GM12878 (cell line): ENCODE measurements around the gene AZU1. TPM values are rescaled to one million over a fixed set of nuclear protein-coding genes. Genes with fewer than 3 reads are reported as not detected.

ENCODE experiments used
- ATAC-seq: fragments of 200-7000 bp; cut with Tn5 transposase; 3 replicates; pipeline ENCODE4 v1.9.1; 2020; ENCODE audit warnings: mild to moderate bottlenecking, moderate library complexity
- BruUV-seq: library from RNA; stranded (reverse); fragments of 400-500 nt; replicated peaks from 2 replicates; lab custom pipeline; 2021; lab: Mats Ljungman, UMichigan
- CTCF ChIA-PET: fragments of 300-600 bp; sonication (Branson Sonifier 250); formaldehyde crosslinking; extraction: SDS; loops from one replicate; lab custom pipeline; 2021; ENCODE audit warnings: inconsistent platforms; lab: Yijun Ruan, JAX
- POLR2A ChIA-PET: fragments of 350-600 bp; formaldehyde crosslinking; extraction: SDS; loops from one replicate; lab custom pipeline; 2021; ENCODE audit warnings: inconsistent platforms; lab: Charles Lee
- RAD21 ChIA-PET: fragments of 300-600 bp; sonication (Branson Sonifier 250); formaldehyde crosslinking; loops from one replicate; lab custom pipeline; 2023; ENCODE audit warnings: antibody characterized with exemption; ENCODE audit not compliant: unreplicated experiment; lab: Charles Lee
- SMC1A ChIA-PET: fragments of 300-600 bp; sonication (Branson Sonifier 250); formaldehyde crosslinking; loops from one replicate; lab custom pipeline; 2023; ENCODE audit not compliant: unreplicated experiment, uncharacterized antibody; lab: Charles Lee
- DNase-seq: peaks from one replicate; pipeline ENCODE4 v3.0.0-alpha.2; 2011; ENCODE audit warnings: low read depth, low spot score
- FAIRE-seq: peaks from 3 replicates; lab custom pipeline; 2011; peaks lifted over from hg19 to GRCh38; lab: Jason Lieb, UNC
- H2AFZ ChIP-seq: 2 replicates; pipeline ENCODE4 v1.6.0; 2011; ENCODE audit warnings: low read depth, low read length, control low read depth; ENCODE audit not compliant: control insufficient read depth
- H3K27ac ChIP-seq: 2 replicates; pipeline ENCODE4 v1.5.1; 2011; ENCODE audit warnings: control low read depth; ENCODE audit not compliant: control insufficient read depth, insufficient read depth
- H3K27me3 ChIP-seq, 2 experiments: replicated peaks in 1 of 2; 2 replicates each; pipeline versions ENCODE4 v1.6.0 to v1.6.1; 2011; ENCODE audit warnings: low read length in 1 of 2; ENCODE audit not compliant: control insufficient read depth in 2 of 2, insufficient read depth in 2 of 2
- H3K36me3 ChIP-seq, 2 experiments: 2 replicates each; pipeline ENCODE4 v1.5.1; 2011; ENCODE audit warnings: low read length in 1 of 2; ENCODE audit not compliant: control insufficient read depth in 2 of 2, insufficient read depth in 2 of 2
- H3K4me1 ChIP-seq: 2 replicates; pipeline ENCODE4 v1.6.1; 2011; ENCODE audit warnings: mild to moderate bottlenecking, low read length, moderate library complexity, mixed read lengths; ENCODE audit not compliant: control insufficient read depth, insufficient read depth
- H3K4me2 ChIP-seq: 2 replicates; pipeline ENCODE4 v1.6.0; 2011; ENCODE audit warnings: control low read depth; ENCODE audit not compliant: control insufficient read depth, insufficient read depth
- H3K4me3 ChIP-seq: fragments of 200-600 bp; sonication (generic); 2 replicates; pipeline ENCODE4 v1.5.1; 2016
- H3K79me2 ChIP-seq: 2 replicates; pipeline ENCODE4 v1.6.0; 2011; ENCODE audit warnings: low read length; ENCODE audit not compliant: control insufficient read depth, insufficient read depth
- H3K9ac ChIP-seq: 2 replicates; pipeline ENCODE4 v1.8.0; 2011; ENCODE audit warnings: low read length, control low read depth, mixed read lengths; ENCODE audit not compliant: control insufficient read depth, insufficient read depth
- H3K9me3 ChIP-seq: replicated peaks from 3 replicates; pipeline ENCODE4 v1.5.1; 2011; ENCODE audit warnings: mild to moderate bottlenecking, low read length; ENCODE audit not compliant: control insufficient read depth, insufficient read depth
- H4K20me1 ChIP-seq: 2 replicates; pipeline ENCODE4 v1.6.0; 2011; ENCODE audit not compliant: control insufficient read depth, insufficient read depth
- DPF2 ChIP-seq: fragments of 450-650 bp; IDR thresholded peaks from 2 replicates; pipeline ENCODE4 v1.6.1; 2017; ENCODE audit warnings: mild to moderate bottlenecking
- E2F8 ChIP-seq: fragments of 450-650 bp; IDR thresholded peaks from 2 replicates; pipeline ENCODE4 v1.6.1; 2018; ENCODE audit warnings: mild to moderate bottlenecking, low read depth, moderate library complexity; ENCODE audit not compliant: partially characterized antibody
- ETV6 ChIP-seq, 2 experiments: fragments of 450-650 bp in 1 of 2; IDR thresholded peaks in 1 of 2; conservative IDR thresholded peaks in 1 of 2; 2 replicates each; pipeline ENCODE4 v1.6.1; 2014; ENCODE audit warnings: antibody characterized with exemption in 1 of 2, borderline replicate concordance in 1 of 2, low read depth in 1 of 2, mild to moderate bottlenecking in 1 of 2, moderate library complexity in 1 of 2
- FOS ChIP-seq: IDR thresholded peaks from 3 replicates; pipeline ENCODE4 v1.6.1; 2011; ENCODE audit warnings: borderline replicate concordance; ENCODE audit not compliant: insufficient read length; ENCODE audit errors: extremely low read depth
- HDAC2 ChIP-seq: fragments of 200-600 bp; sonication (generic); IDR thresholded peaks from 2 replicates; pipeline ENCODE4 v1.6.1; 2017
- KDM1A ChIP-seq: fragments of 200-600 bp; sonication (generic); IDR thresholded peaks from 2 replicates; pipeline ENCODE4 v1.6.1; 2016; ENCODE audit warnings: borderline replicate concordance
- MEF2B ChIP-seq: fragments of 450-650 bp; IDR thresholded peaks from 2 replicates; pipeline ENCODE4 v1.6.1; 2018; ENCODE audit warnings: mild to moderate bottlenecking, moderate library complexity; ENCODE audit not compliant: partially characterized antibody, poor library complexity, severe bottlenecking
- MTA2 ChIP-seq: fragments of 450-650 bp; IDR thresholded peaks from 2 replicates; pipeline ENCODE4 v1.6.1; 2016; ENCODE audit warnings: low read depth, mild to moderate bottlenecking, moderate library complexity
- MYB ChIP-seq: fragments of 150-350 bp; IDR thresholded peaks from 2 replicates; pipeline ENCODE4 v1.6.1; 2014; ENCODE audit warnings: mild to moderate bottlenecking, low read depth, low read length, borderline replicate concordance
- PKNOX1 ChIP-seq: fragments of 450-650 bp; IDR thresholded peaks from 2 replicates; pipeline ENCODE4 v1.6.1; 2016; ENCODE audit warnings: mild to moderate bottlenecking
- RB1 ChIP-seq: fragments of 450-650 bp; formaldehyde crosslinking; IDR thresholded peaks from 2 replicates; pipeline ENCODE4 v1.6.1; 2017; ENCODE audit warnings: mild to moderate bottlenecking, borderline replicate concordance
- RUNX3 ChIP-seq: IDR thresholded peaks from 2 replicates; pipeline ENCODE4 v1.6.1; 2012; ENCODE audit warnings: low read length, inconsistent platforms
- SIX5 ChIP-seq: IDR thresholded peaks from 2 replicates; pipeline ENCODE4 v1.6.1; 2011; ENCODE audit warnings: mild to moderate bottlenecking, low read depth, low read length, moderate library complexity; ENCODE audit not compliant: severe bottlenecking
- SREBF2 ChIP-seq: IDR thresholded peaks from 2 replicates; pipeline ENCODE4 v1.6.1; 2012; ENCODE audit warnings: mild to moderate bottlenecking, low read length
- STAT3 ChIP-seq: IDR thresholded peaks from 2 replicates; pipeline ENCODE4 v1.6.1; 2011; ENCODE audit warnings: low read depth, low read length, improper control_type of control experiment
- USF2 ChIP-seq: IDR thresholded peaks from 2 replicates; pipeline ENCODE4 v1.6.1; 2011; ENCODE audit warnings: low read depth, low read length, improper control_type of control experiment, borderline replicate concordance
- WRNIP1 ChIP-seq: IDR thresholded peaks from 2 replicates; pipeline ENCODE4 v1.6.1; 2011; ENCODE audit warnings: low read depth, low read length, improper control_type of control experiment, borderline replicate concordance
- ZNF207 ChIP-seq: fragments of 450-650 bp; IDR thresholded peaks from 2 replicates; pipeline ENCODE4 v1.6.1; 2014; ENCODE audit warnings: antibody characterized with exemption, mild to moderate bottlenecking, borderline replicate concordance
- WGBS: methylation state at CpG from one replicate; pipeline ENCODE4 v1.1.6; 2016; ENCODE audit warnings: low lambda C conversion rate; ENCODE audit not compliant: insufficient replicate concordance, insufficient coverage; ENCODE audit errors: missing lambda C conversion rate; 5-methylcytosine and 5-hydroxymethylcytosine counted together
- in situ Hi-C: fragments of 300-500 bp; cut with MboI; formaldehyde crosslinking; loops from 9 replicates; pipeline ENCODE4 v1.14.3; 2018; ENCODE audit warnings: mixed read lengths
- intact Hi-C: fragments of 100-400 bp; cut with micrococcal nuclease; formaldehyde crosslinking; loops from one replicate; pipeline ENCODE4 v1.14.2; 2022; ENCODE audit not compliant: unreplicated experiment
- polyA plus RNA-seq, 11 experiments: library from polyadenylated mRNA; depleted of rRNA in 4 of 11; unstranded in 6 of 11; stranded (reverse) in 5 of 11; fragments of >200 nt; fragmentation: Nextera tagmentation in 4 of 11; fragmentation: Illumina TruSeq in 1 of 11; extraction: Ambion mirVana in 4 of 11; extraction: Trizol in 1 of 11; gene quantifications; 1 replicate in 1 of 11; 2 replicates in 10 of 11; pipeline versions ENCODE4 v1.2.1 to v1.2.3, GENCODE V29; 2011 to 2016; ENCODE audit warnings: inconsistent platforms in 2 of 11, missing spikeins in 2 of 11, low read depth in 1 of 11
- total RNA-seq, 4 experiments: library from RNA; depleted of rRNA in 3 of 4; stranded (reverse); fragments of >200 nt in 3 of 4; fragmentation: Illumina TruSeq in 1 of 4; extraction: Trizol in 1 of 4; gene quantifications; 2 replicates each; pipeline versions ENCODE4 v1.2.1 to v1.2.3, GENCODE V29; 2013 to 2021
- TF ChIP-seq, protein P1 (sequence below): IDR thresholded peaks from 2 replicates; pipeline ENCODE4 v1.6.1; 2012; ENCODE audit warnings: low read depth, low read length, improper control_type of control experiment

AZU1 gene
- total and polyA plus RNA-seq, 10 of the 15 experiments (the other 5 are each of a cell fraction or from before 2014, with no cell fraction given): not detected

- Histone ChIP-seq H3K9ac (no peak overlapping the region), H3K4me3 (no peak overlapping the region), H3K27me3 (no peaks in the 10 kb centered on the region), H3K4me1 (no peaks in the 10 kb centered on the region), H2AFZ (no peak overlapping the region), H3K9me3 (no peaks in the 10 kb centered on the region), H3K79me2 (no peaks in the 10 kb centered on the region), H3K4me2 (no peak overlapping the region), H3K36me3 (no peaks in the 10 kb centered on the region), H3K27ac (no peak overlapping the region), H4K20me1 (no peaks in the 10 kb centered on the region)
- RAD21 ChIA-PET: no interaction called here
- CTCF ChIA-PET: no interaction called here
- in situ Hi-C loops: no loop called here
- no TSS peak for BruUV-seq
- intact Hi-C loops: no loop called here
- WGBS: 74% methylated on average over 17 of the region's 19 CpGs
- no peak for DNase-seq
- TF ChIP-seq SREBF2 (no peak), WRNIP1 (no peak), KDM1A (no peak), DPF2 (no peak), RB1 (no peak), MTA2 (no peak), E2F8 (no peak), PKNOX1 (no peak), RUNX3 (no peak), STAT3 (no peak), SIX5 (no peak), MYB (no peak), MEF2B (no peak), USF2 (no peak), ETV6 (conservative IDR thresholded peaks at IDR 0.05 in 1 of 2, IDR thresholded peaks at IDR 0.05 in 1 of 2; ENCODE audit: borderline replicate concordance in 1 of 2, low read depth in 1 of 2) (no peak), HDAC2 (no peak), FOS (no peak), ZNF207 (no peak)
- TF ChIP-seq, protein P1, sequence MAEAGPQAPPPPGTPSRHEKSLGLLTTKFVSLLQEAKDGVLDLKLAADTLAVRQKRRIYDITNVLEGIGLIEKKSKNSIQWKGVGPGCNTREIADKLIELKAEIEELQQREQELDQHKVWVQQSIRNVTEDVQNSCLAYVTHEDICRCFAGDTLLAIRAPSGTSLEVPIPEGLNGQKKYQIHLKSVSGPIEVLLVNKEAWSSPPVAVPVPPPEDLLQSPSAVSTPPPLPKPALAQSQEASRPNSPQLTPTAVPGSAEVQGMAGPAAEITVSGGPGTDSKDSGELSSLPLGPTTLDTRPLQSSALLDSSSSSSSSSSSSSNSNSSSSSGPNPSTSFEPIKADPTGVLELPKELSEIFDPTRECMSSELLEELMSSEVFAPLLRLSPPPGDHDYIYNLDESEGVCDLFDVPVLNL: no peak
- no peak for ATAC-seq
- SMC1A ChIA-PET: no interaction called here
- POLR2A ChIA-PET: no interaction called here
- FAIRE-seq: no peak
Measured at GRCh38 chr19:781800-782184, 45.8 kb upstream of the AZU1 start.
